Measurements from ENCODE around the gene SOX10. TPM values are rescaled to one million over a fixed set of nuclear protein-coding genes. Genes with fewer than 3 reads are reported as not detected.

The SOX10 gene
- total and polyA plus RNA-seq, 2 donors = 4.5 to 10.7 TPM

GRCh38 chr22:38023045-38023444, 38.7 kb upstream of the SOX10 start:
- no peaks in the 10 kb centered on the region for H3K4me1 ChIP-seq (ENCODE audit: insufficient read depth)
- no peak for DNase-seq (ENCODE audit: extremely low spot score)
- H3K27ac ChIP-seq (ENCODE audit: low read depth) = no peak overlapping the region
- H3K36me3 ChIP-seq (ENCODE audit: insufficient read depth) = no peaks in the 10 kb centered on the region
- whole genome bisulfite sequencing = 79% methylated on average over 6 of the region's 6 CpGs
- H3K4me3 ChIP-seq (ENCODE audit: low read depth, low read length) = no peak overlapping the region

DNA sequence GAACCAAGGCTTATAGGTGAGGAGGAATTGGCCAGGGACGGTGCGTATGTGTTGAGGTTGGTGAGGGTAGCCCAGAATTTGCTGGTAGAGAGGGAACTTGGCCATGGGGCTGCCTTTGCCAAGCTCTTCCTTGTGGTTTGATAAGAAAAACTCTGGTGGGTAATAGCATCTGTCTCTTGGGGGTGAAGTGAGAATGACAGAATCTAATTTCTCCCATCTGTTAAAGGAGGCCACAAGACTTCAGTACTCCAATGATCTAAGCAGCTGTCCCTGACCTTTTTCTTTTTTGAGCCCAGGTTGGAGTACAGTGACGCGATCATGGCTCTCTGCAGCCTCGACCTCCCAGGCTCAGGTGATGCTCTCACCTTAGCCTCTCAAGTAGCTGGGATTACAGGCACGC, 36.9 kb upstream of the SOX10 start:
- Histone ChIP-seq H3K4me3 (ENCODE audit: low read depth, low read length) (no peak overlapping the region), H3K36me3 (ENCODE audit: insufficient read depth) (no peaks in the 10 kb centered on the region), H3K27ac (ENCODE audit: low read depth) (no peak overlapping the region), H3K4me1 (ENCODE audit: insufficient read depth) (no peaks in the 10 kb centered on the region)
- no peak for DNase-seq (ENCODE audit: extremely low spot score)
- 88% methylated on average over 6 of the region's 6 CpGs for WGBS

- Histone ChIP-seq H3K4me3 (ENCODE audit: low read depth, low read length) (no peak overlapping the region), H3K27ac (ENCODE audit: low read depth) (no peak overlapping the region), H3K36me3 (ENCODE audit: insufficient read depth) (no peaks in the 10 kb centered on the region), H3K4me1 (ENCODE audit: insufficient read depth) (no peaks in the 10 kb centered on the region)
- no peak for DNase-seq (ENCODE audit: extremely low spot score)
- 84% methylated on average over 19 of the region's 19 CpGs for WGBS
Measured at GRCh38 chr22:38018938-38019827, 34.8 kb upstream of the SOX10 start.

- H3K4me3 ChIP-seq (ENCODE audit: low read depth, low read length) = no peak overlapping the region
- no peaks in the 10 kb centered on the region for H3K36me3 ChIP-seq (ENCODE audit: insufficient read depth)
- no peaks in the 10 kb centered on the region for H3K4me1 ChIP-seq (ENCODE audit: insufficient read depth)
- DNase-seq (ENCODE audit: extremely low spot score) = no peak
- 88% methylated on average over 12 of the region's 12 CpGs for WGBS
- H3K27ac ChIP-seq (ENCODE audit: low read depth) = no peak overlapping the region
Measured at GRCh38 chr22:38017939-38018885, 33.9 kb upstream of the SOX10 start.

- no peak for DNase-seq (ENCODE audit: extremely low spot score)
- H3K4me3 ChIP-seq (ENCODE audit: low read depth, low read length) = no peak overlapping the region
Measured at GRCh38 chr22:38017272-38017920, 33.0 kb upstream of the SOX10 start.

GRCh38 chr22:38016182-38017151, 32.1 kb upstream of the SOX10 start:
- peak overlapping the region; percentile 16 for H3K4me3 ChIP-seq (ENCODE audit: low read depth, low read length)

More at GRCh38 chr22:38017272-38017920, 33.0 kb upstream of the SOX10 start:
- WGBS = 50% methylated on average over 7 of the region's 7 CpGs
- Histone ChIP-seq H3K4me1 (ENCODE audit: insufficient read depth) (no peaks in the 10 kb centered on the region), H3K27ac (ENCODE audit: low read depth) (no peak overlapping the region), H3K36me3 (ENCODE audit: insufficient read depth) (no peaks in the 10 kb centered on the region)

GRCh38 chr22:38014083-38014482, 29.7 kb upstream of the SOX10 start:
- no peak overlapping the region for H3K27ac ChIP-seq (ENCODE audit: low read depth)

More at GRCh38 chr22:38016182-38017151, 32.1 kb upstream of the SOX10 start:
- Histone ChIP-seq H3K4me1 (ENCODE audit: insufficient read depth) (no peaks in the 10 kb centered on the region), H3K36me3 (ENCODE audit: insufficient read depth) (no peaks in the 10 kb centered on the region), H3K27ac (ENCODE audit: low read depth) (peak overlapping the region; percentile 57)
- DNase-seq (ENCODE audit: extremely low spot score) = no peak
- WGBS = 34% methylated on average over 33 of the region's 33 CpGs

DNA sequence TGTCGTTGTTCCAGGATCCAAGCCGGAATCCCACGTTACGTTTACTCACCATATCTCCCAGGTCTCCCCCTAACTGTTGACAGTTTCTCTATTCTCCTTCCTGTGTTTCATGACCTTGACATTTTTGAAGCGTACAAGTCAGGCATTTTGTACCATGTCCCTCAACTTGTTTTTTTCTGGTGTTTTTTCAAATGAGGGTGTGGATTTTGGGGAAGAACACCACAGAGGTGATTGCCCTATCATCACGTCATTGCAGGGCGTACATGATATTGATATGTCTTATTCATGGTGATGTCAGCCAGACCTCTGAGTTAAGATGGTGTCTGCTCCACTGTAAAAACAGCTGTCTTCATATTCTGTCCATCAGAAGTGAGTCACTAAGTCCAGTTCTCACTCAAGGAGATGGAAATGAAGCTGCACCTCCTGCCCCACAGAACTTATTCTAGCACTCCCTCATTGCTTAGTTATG, 28.3 kb upstream of the SOX10 start:
- Histone ChIP-seq H3K27ac (ENCODE audit: low read depth) (no peak overlapping the region), H3K4me1 (ENCODE audit: insufficient read depth) (no peaks in the 10 kb centered on the region), H3K4me3 (ENCODE audit: low read depth, low read length) (no peak overlapping the region), H3K36me3 (ENCODE audit: insufficient read depth) (no peaks in the 10 kb centered on the region)
- WGBS = 85% methylated on average over 7 of the region's 7 CpGs
- no peak for DNase-seq (ENCODE audit: extremely low spot score)

More at GRCh38 chr22:38014083-38014482, 29.7 kb upstream of the SOX10 start:
- no peaks in the 10 kb centered on the region for H3K4me1 ChIP-seq (ENCODE audit: insufficient read depth)
- H3K4me3 ChIP-seq (ENCODE audit: low read depth, low read length) = no peak overlapping the region
- H3K36me3 ChIP-seq (ENCODE audit: insufficient read depth) = no peaks in the 10 kb centered on the region
- WGBS = 100% methylated on average over 1 of the region's 1 CpG
- DNase-seq (ENCODE audit: extremely low spot score) = no peak

DNA sequence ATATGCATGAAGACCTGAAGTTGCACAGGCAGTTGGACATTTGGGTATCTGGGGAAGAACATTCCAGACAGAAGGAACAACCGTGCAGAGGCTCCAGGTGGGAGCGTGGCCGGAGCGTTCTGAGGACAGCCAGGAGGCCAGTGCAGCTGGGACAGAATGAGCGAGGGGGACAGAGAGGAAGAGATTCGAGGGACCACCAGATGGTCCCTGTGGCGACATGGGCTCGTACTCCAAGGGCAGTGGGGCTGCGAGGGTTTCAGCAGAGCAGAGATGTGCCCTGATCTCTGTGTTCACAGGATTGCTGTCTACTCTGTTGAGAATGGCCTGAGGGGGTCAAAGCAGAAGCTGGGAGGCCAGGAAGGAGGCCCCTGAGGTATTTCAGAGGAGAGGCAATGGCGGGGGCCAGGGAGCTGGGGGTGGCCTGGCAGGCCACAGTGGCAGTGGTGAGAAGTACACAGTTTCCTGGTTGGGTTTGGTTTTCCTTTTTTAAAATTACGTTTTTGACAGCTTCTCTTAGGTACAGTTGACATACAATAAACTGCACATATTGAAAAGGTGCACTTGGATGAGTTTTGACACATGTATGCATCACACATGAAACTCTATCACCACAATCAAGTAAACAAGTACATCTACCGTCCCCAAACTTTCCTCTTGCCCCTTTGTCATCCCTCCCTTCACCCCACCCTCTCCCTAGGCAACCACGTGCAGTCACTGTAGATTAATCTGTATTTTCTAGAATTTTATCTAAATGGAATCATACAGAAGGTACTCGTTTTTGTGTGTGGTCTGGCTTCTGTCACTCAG, 24.8 kb upstream of the SOX10 start:
- no peak for DNase-seq (ENCODE audit: extremely low spot score)
- no peak overlapping the region for H3K4me3 ChIP-seq (ENCODE audit: low read depth, low read length)
- H3K27ac ChIP-seq (ENCODE audit: low read depth) = no peak overlapping the region
- H3K4me1 ChIP-seq (ENCODE audit: insufficient read depth) = no peaks in the 10 kb centered on the region
- 76% methylated on average over 14 of the region's 14 CpGs for WGBS
- no peaks in the 10 kb centered on the region for H3K36me3 ChIP-seq (ENCODE audit: insufficient read depth)

DNA sequence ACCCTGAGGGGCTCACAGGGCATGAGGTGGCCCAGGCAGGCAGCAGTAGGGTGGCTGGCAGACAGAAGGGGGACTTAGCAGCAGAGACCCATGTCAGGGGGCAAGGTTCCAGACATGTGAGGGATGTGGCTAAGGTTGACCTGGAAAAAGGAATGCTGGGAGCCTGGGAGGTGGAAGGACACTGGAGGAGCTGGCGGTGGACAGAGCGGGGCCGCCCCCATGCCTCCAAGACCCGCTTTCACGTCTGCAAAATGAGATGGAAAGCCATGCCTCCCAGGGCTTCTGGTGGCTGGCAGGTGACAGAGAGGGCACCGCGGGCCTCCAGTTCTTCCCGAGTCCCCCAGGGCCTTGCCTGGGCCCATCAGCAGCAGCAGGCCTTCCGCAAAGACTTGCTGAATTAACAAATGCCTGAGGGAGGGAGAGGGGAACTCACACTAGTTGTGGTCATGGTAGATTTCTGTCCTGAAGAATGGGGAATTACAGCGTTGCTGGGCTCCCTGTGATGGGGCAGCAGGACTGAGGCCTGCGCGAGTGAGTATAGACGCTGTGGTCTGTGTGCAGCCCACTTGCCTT, 23.1 kb upstream of the SOX10 start:
- DNase-seq (ENCODE audit: extremely low spot score) = no peak
- 85% methylated on average over 13 of the region's 13 CpGs for WGBS
- Histone ChIP-seq H3K4me1 (ENCODE audit: insufficient read depth) (no peaks in the 10 kb centered on the region), H3K27ac (ENCODE audit: low read depth) (no peak overlapping the region), H3K36me3 (ENCODE audit: insufficient read depth) (no peaks in the 10 kb centered on the region), H3K4me3 (ENCODE audit: low read depth, low read length) (no peak overlapping the region)

DNA sequence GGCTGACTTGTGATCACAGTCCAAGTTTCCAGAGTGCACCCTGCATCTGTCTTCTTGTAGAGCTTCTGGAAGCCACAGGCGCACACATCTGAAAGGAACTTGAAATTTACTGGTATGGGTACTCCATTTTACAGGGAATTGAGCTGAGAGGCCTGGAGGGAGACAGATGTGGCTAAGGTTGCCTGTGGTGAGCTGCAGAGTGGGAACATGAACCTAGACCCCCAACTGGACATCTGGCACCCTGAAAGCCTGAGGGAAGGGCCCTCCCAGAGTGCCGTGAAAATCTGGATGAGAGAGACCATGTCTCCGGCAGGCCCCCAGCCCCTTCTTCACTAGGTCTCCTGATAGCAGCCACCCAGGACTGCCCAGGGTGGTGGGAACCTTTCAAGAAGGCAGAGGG, 22.6 kb upstream of the SOX10 start:
- Histone ChIP-seq H3K27ac (ENCODE audit: low read depth) (no peak overlapping the region), H3K36me3 (ENCODE audit: insufficient read depth) (no peaks in the 10 kb centered on the region), H3K4me1 (ENCODE audit: insufficient read depth) (no peaks in the 10 kb centered on the region), H3K4me3 (ENCODE audit: low read depth, low read length) (no peak overlapping the region)
- 91% methylated on average over 3 of the region's 3 CpGs for WGBS
- DNase-seq (ENCODE audit: extremely low spot score) = no peak
